Prostate gland (tissue), 2 donors: ENCODE results near the gene ATP6V1C2.
A peak's percentile ranks its signal among the peaks of the same experiment; 100 is the strongest.

Experiments used
- POLR2A ChIP-seq: fragments of 450-650 bp; IDR thresholded peaks from one replicate; pipeline ENCODE4 v1.6.1; 2016; ENCODE audit warnings: antibody characterized with exemption, mild to moderate bottlenecking
- POLR2AphosphoS5 ChIP-seq: sonication (generic); formaldehyde crosslinking; IDR thresholded peaks from one replicate; pipeline ENCODE4 v1.6.1; 2017; ENCODE audit warnings: antibody characterized with exemption
- TF ChIP-seq, protein P1 (sequence below), 4 experiments: fragments of 200-600 bp in 2 of 4; fragments of 450-650 bp in 2 of 4; sonication (generic) in 2 of 4; IDR thresholded peaks; 1 replicate in 3 of 4; 2 replicates in 1 of 4; pipeline ENCODE4 v1.5.1; 2016 to 2019; ENCODE audit warnings: antibody characterized with exemption in 4 of 4, mild to moderate bottlenecking in 2 of 4, moderate library complexity in 2 of 4

DNA sequence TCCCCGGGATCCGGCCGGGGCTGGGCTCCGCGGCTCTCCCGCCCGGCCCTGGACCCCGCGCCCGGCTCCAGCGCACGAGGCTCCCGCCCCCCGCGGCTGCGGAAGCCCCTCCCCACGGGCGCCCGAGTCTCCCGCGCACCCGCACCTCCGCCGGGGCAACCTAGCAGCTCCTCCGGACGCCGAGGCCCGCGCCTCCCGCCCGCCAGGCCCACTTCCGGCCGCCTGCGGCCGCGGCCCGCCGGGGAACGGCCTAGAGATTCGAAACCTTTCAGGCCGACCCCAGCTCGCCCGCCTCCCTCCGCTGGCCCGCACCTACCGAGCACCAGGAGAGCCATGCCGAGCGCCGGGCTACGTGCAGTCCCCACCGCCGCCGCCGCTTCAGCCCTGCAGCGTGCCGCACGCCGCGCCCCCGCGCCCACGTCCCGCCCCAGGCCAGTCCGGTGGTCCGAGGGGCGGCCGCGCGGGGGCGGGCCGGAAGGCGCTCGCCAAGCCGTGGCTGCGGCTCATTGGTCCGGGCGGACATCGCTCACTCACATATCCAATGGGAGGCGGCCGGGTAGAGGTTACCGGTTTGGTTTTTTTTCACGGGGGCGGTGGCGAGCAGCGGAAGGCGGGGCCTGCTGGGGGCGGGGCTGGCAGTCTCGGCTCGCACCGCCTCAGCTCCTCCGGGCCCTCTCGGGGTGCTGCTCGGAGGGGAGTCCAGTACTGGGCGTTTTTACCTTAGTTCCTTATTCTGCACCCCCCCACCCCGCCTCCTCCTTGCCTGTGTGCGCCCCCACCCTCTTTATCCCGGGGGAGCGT is 91.1 kb downstream of the ATP6V1C2 start, which contains the start of gene PDIA6:
- TF ChIP-seq, protein P1, sequence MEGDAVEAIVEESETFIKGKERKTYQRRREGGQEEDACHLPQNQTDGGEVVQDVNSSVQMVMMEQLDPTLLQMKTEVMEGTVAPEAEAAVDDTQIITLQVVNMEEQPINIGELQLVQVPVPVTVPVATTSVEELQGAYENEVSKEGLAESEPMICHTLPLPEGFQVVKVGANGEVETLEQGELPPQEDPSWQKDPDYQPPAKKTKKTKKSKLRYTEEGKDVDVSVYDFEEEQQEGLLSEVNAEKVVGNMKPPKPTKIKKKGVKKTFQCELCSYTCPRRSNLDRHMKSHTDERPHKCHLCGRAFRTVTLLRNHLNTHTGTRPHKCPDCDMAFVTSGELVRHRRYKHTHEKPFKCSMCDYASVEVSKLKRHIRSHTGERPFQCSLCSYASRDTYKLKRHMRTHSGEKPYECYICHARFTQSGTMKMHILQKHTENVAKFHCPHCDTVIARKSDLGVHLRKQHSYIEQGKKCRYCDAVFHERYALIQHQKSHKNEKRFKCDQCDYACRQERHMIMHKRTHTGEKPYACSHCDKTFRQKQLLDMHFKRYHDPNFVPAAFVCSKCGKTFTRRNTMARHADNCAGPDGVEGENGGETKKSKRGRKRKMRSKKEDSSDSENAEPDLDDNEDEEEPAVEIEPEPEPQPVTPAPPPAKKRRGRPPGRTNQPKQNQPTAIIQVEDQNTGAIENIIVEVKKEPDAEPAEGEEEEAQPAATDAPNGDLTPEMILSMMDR (IDR thresholded peaks at IDR 0.05), result peak in 3 of 4 experiments; percentile 17 to 55 (median 41)
- peak; percentile 72 for TF ChIP-seq POLR2AphosphoS5
- TF ChIP-seq POLR2A, result peak; percentile 85
